SJSA1 (cell line): ENCODE results near the gene TMEM156. TPM values are rescaled to one million over a fixed set of nuclear protein-coding genes. Genes with fewer than 3 reads are reported as not detected.
"Not testable (repeated sequence)": the region's sequence is repeated elsewhere in the genome, so short reads cannot be mapped to it uniquely, and the experiment has no call there.

ENCODE experiments used
- DNase-seq, 2 experiments: peaks; one replicate each; pipeline ENCODE4 v3.0.0-alpha.2; 2015 to 2020; ENCODE audit warnings: low spot score in 2 of 2, low read depth in 1 of 2
- H3K27ac ChIP-seq: fragments of 250-450 bp; sonication (Bioruptor Pico); 2 replicates; pipeline ENCODE4 v1.5.1; 2020; ENCODE audit warnings: mild to moderate bottlenecking, moderate library complexity
- H3K27me3 ChIP-seq: fragments of 250-450 bp; sonication (Bioruptor Pico); replicated peaks from 2 replicates; pipeline ENCODE4 v1.5.1; 2020; ENCODE audit warnings: mild to moderate bottlenecking, moderate library complexity
- H3K36me3 ChIP-seq: fragments of 250-450 bp; sonication (Bioruptor Pico); 2 replicates; pipeline ENCODE4 v1.5.1; 2020; ENCODE audit warnings: mild to moderate bottlenecking
- H3K4me1 ChIP-seq: fragments of 250-450 bp; sonication (Bioruptor Pico); replicated peaks from 2 replicates; pipeline ENCODE4 v1.6.1; 2021; ENCODE audit warnings: mild to moderate bottlenecking
- H3K4me3 ChIP-seq: fragments of 250-450 bp; sonication (Bioruptor Pico); 2 replicates; pipeline ENCODE4 v1.5.1; 2020; ENCODE audit warnings: mild to moderate bottlenecking
- H3K9me3 ChIP-seq: fragments of 250-450 bp; sonication (Bioruptor Pico); replicated peaks from 2 replicates; pipeline ENCODE4 v1.5.1; 2020; ENCODE audit warnings: mild to moderate bottlenecking
- total RNA-seq: library from RNA; depleted of rRNA; stranded (reverse); fragments of >200 nt; shearing (Covaris generic); gene quantifications from 2 replicates; pipeline ENCODE4 v1.2.3, GENCODE V29; 2014

The TMEM156 gene
- total RNA-seq, 1 experiment from 2014 or later, result 7.9 TPM

- no peaks in the 10 kb centered on the region for H3K9me3 ChIP-seq
These were observed 80.2 kb downstream of the TMEM156 start for GRCh38 chr4:38952017-38952416.

GRCh38 chr4:38951598-38951997 is 80.6 kb downstream of the TMEM156 start:
- no peaks in the 10 kb centered on the region for H3K9me3 ChIP-seq
- DNase-seq, result no peak
- peaks cover 18% of the 10 kb centered on the region for H3K4me1 ChIP-seq
- H3K36me3 ChIP-seq, result no peaks in the 10 kb centered on the region
- H3K27ac ChIP-seq, result no peak overlapping the region
- H3K27me3 ChIP-seq, result no peaks in the 10 kb centered on the region
- no peak overlapping the region for H3K4me3 ChIP-seq

More at GRCh38 chr4:38952017-38952416, 80.2 kb downstream of the TMEM156 start:
- Histone ChIP-seq H3K27ac (no peak overlapping the region), H3K27me3 (no peaks in the 10 kb centered on the region), H3K4me1 (peaks cover 18% of the 10 kb centered on the region), H3K4me3 (no peak overlapping the region), H3K36me3 (no peaks in the 10 kb centered on the region)
- no peak for DNase-seq

GRCh38 chr4:38950734-38951133 is 81.5 kb downstream of the TMEM156 start:
- DNase-seq, result no peak
- no peak overlapping the region for H3K27ac ChIP-seq
- no peaks in the 10 kb centered on the region for H3K27me3 ChIP-seq
- no peaks in the 10 kb centered on the region for H3K36me3 ChIP-seq
- no peak overlapping the region for H3K4me3 ChIP-seq
- H3K9me3 ChIP-seq, result no peaks in the 10 kb centered on the region
- peaks cover 18% of the 10 kb centered on the region for H3K4me1 ChIP-seq

GRCh38 chr4:38950159-38950558 is 82.0 kb downstream of the TMEM156 start:
- no peak overlapping the region for H3K27ac ChIP-seq
- H3K9me3 ChIP-seq, result no peaks in the 10 kb centered on the region
- 0 out of 2 replicates have a peak, but pooled peaks cover 2% of the 10 kb centered on the region for H3K36me3 ChIP-seq
- no peak overlapping the region for H3K4me3 ChIP-seq
- peaks cover 18% of the 10 kb centered on the region for H3K4me1 ChIP-seq
- no peaks in the 10 kb centered on the region for H3K27me3 ChIP-seq
- no peak for DNase-seq

GRCh38 chr4:38949411-38950051 is 82.7 kb downstream of the TMEM156 start:
- no peak overlapping the region for H3K4me3 ChIP-seq
- no peaks in the 10 kb centered on the region for H3K9me3 ChIP-seq
- 0 out of 2 replicates have a peak, but pooled peaks cover 4% of the 10 kb centered on the region for H3K36me3 ChIP-seq
- peaks cover 18% of the 10 kb centered on the region for H3K4me1 ChIP-seq
- no peak overlapping the region for H3K27ac ChIP-seq
- DNase-seq, result peak in 1 of 2 experiments; percentile 16
- H3K27me3 ChIP-seq, result no peaks in the 10 kb centered on the region

GRCh38 chr4:38948551-38948950 is 83.7 kb downstream of the TMEM156 start:
- H3K27ac ChIP-seq, result peak overlapping the region; percentile 68
- H3K4me3 ChIP-seq, result no peak overlapping the region

GRCh38 chr4:38946919-38947318 is 85.3 kb downstream of the TMEM156 start:
- H3K9me3 ChIP-seq, result no peaks in the 10 kb centered on the region
- peaks cover 18% of the 10 kb centered on the region for H3K4me1 ChIP-seq
- H3K36me3 ChIP-seq, result peaks cover 14% of the 10 kb centered on the region; the same call in 1 of the 2 replicates
- H3K27ac ChIP-seq, result no peak overlapping the region
- no peak overlapping the region for H3K4me3 ChIP-seq
- H3K27me3 ChIP-seq, result no peaks in the 10 kb centered on the region
- DNase-seq, result no peak

More at GRCh38 chr4:38948551-38948950, 83.7 kb downstream of the TMEM156 start:
- peak; percentile 51 to 62 for DNase-seq
- Histone ChIP-seq H3K4me1 (peaks cover 18% of the 10 kb centered on the region), H3K9me3 (no peaks in the 10 kb centered on the region), H3K27me3 (no peaks in the 10 kb centered on the region), H3K36me3 (0 out of 2 replicates have a peak, but pooled peaks cover 4% of the 10 kb centered on the region)

GRCh38 chr4:38944440-38944839 is 87.8 kb downstream of the TMEM156 start:
- no peak overlapping the region for H3K27ac ChIP-seq
- no peaks in the 10 kb centered on the region for H3K9me3 ChIP-seq
- no peak overlapping the region for H3K4me3 ChIP-seq
- H3K36me3 ChIP-seq, result peaks cover 22% of the 10 kb centered on the region; the same call in 1 of the 2 replicates
- DNase-seq, result no peak
- peaks cover 14% of the 10 kb centered on the region for H3K4me1 ChIP-seq
- no peaks in the 10 kb centered on the region for H3K27me3 ChIP-seq

GRCh38 chr4:38943343-38943742 is 88.9 kb downstream of the TMEM156 start:
- Histone ChIP-seq H3K36me3 (peaks cover 27% of the 10 kb centered on the region; the same call in 1 of the 2 replicates), H3K27ac (no peak overlapping the region), H3K4me3 (no peak overlapping the region), H3K27me3 (no peaks in the 10 kb centered on the region), H3K9me3 (no peaks in the 10 kb centered on the region), H3K4me1 (peaks cover 4% of the 10 kb centered on the region)
- no peak for DNase-seq

GRCh38 chr4:38941906-38942305 is 90.3 kb downstream of the TMEM156 start:
- H3K27ac ChIP-seq, H3K27me3 ChIP-seq, H3K4me1 ChIP-seq, DNase-seq, H3K4me3 ChIP-seq, H3K9me3 ChIP-seq: not testable (repeated sequence)
- H3K36me3 ChIP-seq, result peaks cover 27% of the 10 kb centered on the region; the same call in 1 of the 2 replicates

GRCh38 chr4:38940476-38940875 is 91.7 kb downstream of the TMEM156 start:
- no peaks in the 10 kb centered on the region for H3K9me3 ChIP-seq
- no peaks in the 10 kb centered on the region for H3K27me3 ChIP-seq
- DNase-seq, result no peak
- no peaks in the 10 kb centered on the region for H3K4me1 ChIP-seq
- H3K27ac ChIP-seq, result no peak overlapping the region
- no peak overlapping the region for H3K4me3 ChIP-seq
- peaks cover 27% of the 10 kb centered on the region; the same call in 1 of the 2 replicates for H3K36me3 ChIP-seq

GRCh38 chr4:38939165-38939564 is 93.0 kb downstream of the TMEM156 start:
- peaks cover 29% of the 10 kb centered on the region; the same call in 1 of the 2 replicates for H3K36me3 ChIP-seq
- DNase-seq, result no peak
- no peak overlapping the region for H3K27ac ChIP-seq
- no peaks in the 10 kb centered on the region for H3K4me1 ChIP-seq
- no peaks in the 10 kb centered on the region for H3K9me3 ChIP-seq
- no peak overlapping the region for H3K4me3 ChIP-seq
- no peaks in the 10 kb centered on the region for H3K27me3 ChIP-seq

- H3K36me3 ChIP-seq, result peaks cover 24% of the 10 kb centered on the region; the same call in 1 of the 2 replicates
- no peak overlapping the region for H3K27ac ChIP-seq
These were observed 96.7 kb downstream of the TMEM156 start for GRCh38 chr4:38935391-38936073.

GRCh38 chr4:38931125-38931524 is 101.1 kb downstream of the TMEM156 start:
- Histone ChIP-seq H3K36me3 (peaks cover 16% of the 10 kb centered on the region; the same call in 1 of the 2 replicates), H3K9me3 (no peaks in the 10 kb centered on the region), H3K4me3 (no peak overlapping the region), H3K4me1 (no peaks in the 10 kb centered on the region), H3K27me3 (no peaks in the 10 kb centered on the region), H3K27ac (no peak overlapping the region)
- no peak for DNase-seq

More at GRCh38 chr4:38935391-38936073, 96.7 kb downstream of the TMEM156 start:
- Histone ChIP-seq H3K27me3 (no peaks in the 10 kb centered on the region), H3K9me3 (no peaks in the 10 kb centered on the region), H3K4me1 (no peaks in the 10 kb centered on the region), H3K4me3 (no peak overlapping the region)
- no peak for DNase-seq
